K562 (cell line): ENCODE measurements around the gene ARID4B. TPM values are rescaled to one million over a fixed set of nuclear protein-coding genes. Genes with fewer than 3 reads are reported as not detected.

Source experiments
- ARID1B ChIP-seq: fragments of 450-650 bp; IDR thresholded peaks from 2 replicates; pipeline ENCODE4 v1.6.1; 2016; ENCODE audit warnings: antibody characterized with exemption, mild to moderate bottlenecking, inconsistent platforms
- BHLHE40 ChIP-seq: IDR thresholded peaks from 2 replicates; pipeline ENCODE4 v1.6.1; 2011; ENCODE audit warnings: low read length, improper control_type of control experiment
- CBX8 ChIP-seq: fragments of 200-600 bp; sonication (generic); IDR thresholded peaks from 2 replicates; pipeline ENCODE4 v1.6.1; 2012; ENCODE audit warnings: borderline replicate concordance, mixed run types, low read depth, mild to moderate bottlenecking, moderate library complexity, mixed read lengths, low read length, control low read depth, inconsistent platforms; ENCODE audit not compliant: poor library complexity, severe bottlenecking; ENCODE audit errors: extremely low read depth
- CEBPG ChIP-seq, 3 experiments: fragments of 200-800 bp in 1 of 3; sonication (Bioruptor generic) in 1 of 3; sonication (generic) in 1 of 3; formaldehyde crosslinking in 1 of 3; IDR thresholded peaks in 2 of 3; conservative IDR thresholded peaks in 1 of 3; 2 replicates each; pipeline versions ENCODE4 v1.6.1 to v1.8.0; 2016 to 2022; ENCODE audit warnings: missing compliant biosample characterization in 2 of 3, missing genetic modification characterization in 2 of 3, mild to moderate bottlenecking in 1 of 3, missing genetic modification reagents in 1 of 3
- CHD4 ChIP-seq: fragments of 200-600 bp; sonication (generic); IDR thresholded peaks from 3 replicates; pipeline ENCODE4 v1.6.1; 2012; ENCODE audit warnings: low read depth, mild to moderate bottlenecking, mixed read lengths, low read length, inconsistent platforms; ENCODE audit not compliant: insufficient read depth, insufficient replicate concordance, poor library complexity, severe bottlenecking
- GTF2F1 ChIP-seq: IDR thresholded peaks from 2 replicates; pipeline ENCODE4 v1.6.1; 2011; ENCODE audit warnings: low read depth, low read length, improper control_type of control experiment
- HDAC3 ChIP-seq: fragments of 450-650 bp; IDR thresholded peaks from 2 replicates; pipeline ENCODE4 v1.6.1; 2018; ENCODE audit warnings: borderline replicate concordance, mild to moderate bottlenecking, moderate library complexity; ENCODE audit not compliant: partially characterized antibody
- HDAC6 ChIP-seq: IDR thresholded peaks from 2 replicates; pipeline ENCODE4 v1.6.1; 2012; ENCODE audit warnings: low read depth, mild to moderate bottlenecking, control low read depth, inconsistent platforms, low read length, moderate library complexity
- KLF10 ChIP-seq: fragments of 250-450 bp; sonication (Bioruptor Pico); IDR thresholded peaks from 2 replicates; pipeline ENCODE4 v1.6.1; 2021; ENCODE audit warnings: matching md5 sums
- KLF13 ChIP-seq: fragments of 450-650 bp; IDR thresholded peaks from 2 replicates; pipeline ENCODE4 v1.6.1; 2016; ENCODE audit warnings: missing genetic modification characterization, low read depth, mild to moderate bottlenecking, missing compliant biosample characterization, moderate library complexity, borderline replicate concordance
- NCOA2 ChIP-seq, 2 experiments: fragments of 450-650 bp; IDR thresholded peaks; 2 replicates each; pipeline ENCODE4 v1.6.1; 2018; ENCODE audit warnings: mild to moderate bottlenecking in 2 of 2, moderate library complexity in 1 of 2; ENCODE audit not compliant: partially characterized antibody in 2 of 2
- NCOA4 ChIP-seq: fragments of 450-650 bp; IDR thresholded peaks from 2 replicates; pipeline ENCODE4 v1.6.1; 2018; ENCODE audit warnings: mild to moderate bottlenecking; ENCODE audit not compliant: partially characterized antibody
- POLR2B ChIP-seq: fragments of 450-650 bp; IDR thresholded peaks from 2 replicates; pipeline ENCODE4 v1.6.1; 2018; ENCODE audit warnings: low read depth; ENCODE audit not compliant: partially characterized antibody
- TAF1 ChIP-seq: IDR thresholded peaks from 2 replicates; pipeline ENCODE4 v1.6.1; 2011; ENCODE audit warnings: mild to moderate bottlenecking, low read length, moderate library complexity; ENCODE audit not compliant: insufficient read depth, control insufficient read depth, severe bottlenecking; ENCODE audit errors: extremely low read depth
- TEAD1 ChIP-seq, 2 experiments: fragments of 450-650 bp in 1 of 2; sonication (generic) in 1 of 2; formaldehyde crosslinking; IDR thresholded peaks; 2 replicates each; pipeline versions ENCODE4 v1.4.0 to v1.8.0; 2020 to 2022; ENCODE audit warnings: mild to moderate bottlenecking in 2 of 2, missing genetic modification reagents in 1 of 2
- TEAD2 ChIP-seq: fragments of 450-650 bp; IDR thresholded peaks from 2 replicates; pipeline ENCODE4 v1.6.1; 2016; ENCODE audit warnings: missing genetic modification characterization, control low read depth, missing compliant biosample characterization
- ZFPM2 ChIP-seq: fragments of 250-450 bp; sonication (Bioruptor Pico); IDR thresholded peaks from 2 replicates; pipeline ENCODE4 v1.5.1; 2022; ENCODE audit warnings: mild to moderate bottlenecking
- ZNF140 ChIP-seq: fragments of 250-450 bp; sonication (Bioruptor Pico); IDR thresholded peaks from 2 replicates; pipeline ENCODE4 v1.8.0; 2021; ENCODE audit warnings: moderate library complexity, mild to moderate bottlenecking, inconsistent platforms
- ZNF253 ChIP-seq: fragments of 250-450 bp; sonication (Bioruptor Pico); conservative IDR thresholded peaks from 2 replicates; pipeline ENCODE4 v1.6.1; 2021; ENCODE audit warnings: mild to moderate bottlenecking
- ZNF436 ChIP-seq: fragments of 250-450, 450-650 bp; sonication (Bioruptor Pico); formaldehyde crosslinking; IDR thresholded peaks from 2 replicates; pipeline ENCODE4 v1.7.0; 2020; ENCODE audit warnings: mild to moderate bottlenecking
- polyA plus RNA-seq, 8 experiments: library from polyadenylated mRNA; depleted of rRNA in 4 of 8; stranded (reverse) in 5 of 8; unstranded in 3 of 8; fragments of >200 nt; fragmentation: Nextera tagmentation in 2 of 8; fragmentation: Illumina TruSeq in 1 of 8; extraction: Ambion mirVana in 2 of 8; extraction: Trizol in 1 of 8; gene quantifications; 2 replicates each; pipeline versions ENCODE4 v1.2.1 to v1.2.3, GENCODE V29; 2011 to 2014; ENCODE audit warnings: inconsistent platforms in 1 of 8, missing spikeins in 1 of 8
- total RNA-seq, 7 experiments: library from RNA; depleted of rRNA in 6 of 7; stranded (reverse); fragments of >200 nt in 6 of 7; fragmentation: Illumina TruSeq in 2 of 7; extraction: Trizol in 2 of 7; gene quantifications; 2 replicates each; pipeline versions ENCODE4 v1.2.1 to v1.2.3, GENCODE V29; 2011 to 2021; ENCODE audit warnings: low replicate concordance in 1 of 7
- TF ChIP-seq, protein P1 (sequence below): fragments of 450-650 bp; IDR thresholded peaks from 2 replicates; pipeline ENCODE4 v1.6.1; 2016; ENCODE audit warnings: missing biosample characterization, missing genetic modification characterization
- TF ChIP-seq, protein P2 (sequence below): sonication (generic); formaldehyde crosslinking; IDR thresholded peaks from 2 replicates; pipeline ENCODE4 v1.8.1; 2023; ENCODE audit warnings: mild to moderate bottlenecking, missing genetic modification reagents, moderate library complexity
- TF ChIP-seq, protein P3 (sequence below): sonication (generic); IDR thresholded peaks from 2 replicates; pipeline ENCODE4 v1.6.1; 2016

ARID4B gene
- total and polyA plus RNA-seq, 9 of the 15 experiments (the other 6 are each of a cell fraction or from before 2014, with no cell fraction given): 8.4 to 38.9 (median 18.5) TPM

DNA sequence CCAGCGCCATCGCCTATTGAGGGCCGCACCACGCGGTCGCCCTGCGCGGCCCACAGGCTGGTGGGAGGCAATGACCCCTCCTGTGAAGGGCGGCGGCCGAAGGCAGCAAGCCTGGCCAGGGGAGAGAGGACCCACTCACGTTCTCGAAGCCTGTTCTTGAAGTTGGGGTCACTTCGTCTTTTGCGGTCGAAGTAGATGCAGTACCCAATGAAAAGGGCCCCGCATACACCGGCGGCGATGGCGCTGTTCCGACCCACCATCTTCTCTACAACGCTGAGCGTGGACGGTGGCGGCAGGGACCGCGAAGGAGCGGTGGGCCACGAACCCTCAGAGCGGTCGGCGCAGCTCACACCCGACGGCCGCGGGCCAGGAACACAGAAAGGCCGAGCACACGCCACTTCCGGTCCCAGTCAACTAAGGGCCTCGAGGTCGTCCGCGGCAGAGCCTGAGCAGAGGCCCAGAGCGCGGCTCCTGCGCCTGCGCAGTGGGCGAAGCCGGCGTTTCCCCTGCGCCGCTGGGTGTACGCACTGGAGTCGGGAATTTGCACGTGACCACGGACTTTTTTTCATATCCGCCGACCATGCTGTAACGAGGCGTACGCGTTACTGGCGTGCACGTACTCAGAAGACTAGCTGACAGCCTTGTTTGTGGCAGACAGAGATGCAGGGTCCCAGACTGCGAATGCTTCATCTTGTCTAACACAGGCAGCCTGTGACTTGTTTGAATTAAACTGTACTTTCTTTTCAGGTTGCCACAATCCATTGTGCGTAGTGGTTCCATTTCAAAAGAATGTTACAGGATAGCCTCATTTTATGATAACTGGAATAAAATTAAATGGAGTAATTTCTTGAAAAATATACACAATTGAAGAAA, 199.3 kb downstream of the ARID4B start, which contains the start of gene TOMM20 (continued):
- TF ChIP-seq CHD4 (no peak), CBX8 (no peak), CEBPG (CRISPR knock-in tag; IDR thresholded peaks at IDR 0.05) (no peak; the same call in 1 of the 2 replicates), CEBPG (tag; conservative IDR thresholded peaks at IDR 0.05 in 1 of 2, IDR thresholded peaks at IDR 0.05 in 1 of 2) (no peak), ZNF253 (no peak), KLF13 (peak; percentile 57), ZNF436 (CRISPR knock-in tag) (no peak), TEAD2 (tag) (peak; percentile 60; the same call in 1 of the 2 replicates), NCOA2 (IDR thresholded peaks at IDR 0.05; ENCODE audit: partially characterized antibody in 2 of 2) (no peak), HDAC3 (peak; percentile 14), BHLHE40 (peak; percentile 100), TEAD1 (CRISPR knock-in tag; IDR thresholded peaks at IDR 0.05) (peak; percentile 43 to 81; a peak in 3 of 4 replicates), POLR2B (peak; percentile 96), TAF1 (peak; percentile 96), HDAC6 (no peak), ARID1B (0 out of 2 replicates have a peak, but pooled peaks have one; percentile 38), ZNF140 (CRISPR knock-in tag) (no peak), ZFPM2 (CRISPR knock-in tag) (peak; percentile 93; the same call in 1 of the 2 replicates), GTF2F1 (peak; percentile 84), NCOA4 (no peak), KLF10 (CRISPR knock-in tag) (no peak)
- TF ChIP-seq, protein P1, sequence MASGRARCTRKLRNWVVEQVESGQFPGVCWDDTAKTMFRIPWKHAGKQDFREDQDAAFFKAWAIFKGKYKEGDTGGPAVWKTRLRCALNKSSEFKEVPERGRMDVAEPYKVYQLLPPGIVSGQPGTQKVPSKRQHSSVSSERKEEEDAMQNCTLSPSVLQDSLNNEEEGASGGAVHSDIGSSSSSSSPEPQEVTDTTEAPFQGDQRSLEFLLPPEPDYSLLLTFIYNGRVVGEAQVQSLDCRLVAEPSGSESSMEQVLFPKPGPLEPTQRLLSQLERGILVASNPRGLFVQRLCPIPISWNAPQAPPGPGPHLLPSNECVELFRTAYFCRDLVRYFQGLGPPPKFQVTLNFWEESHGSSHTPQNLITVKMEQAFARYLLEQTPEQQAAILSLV (tag): peak; percentile 6; the same call in 1 of the 2 replicates
- TF ChIP-seq, protein P2, sequence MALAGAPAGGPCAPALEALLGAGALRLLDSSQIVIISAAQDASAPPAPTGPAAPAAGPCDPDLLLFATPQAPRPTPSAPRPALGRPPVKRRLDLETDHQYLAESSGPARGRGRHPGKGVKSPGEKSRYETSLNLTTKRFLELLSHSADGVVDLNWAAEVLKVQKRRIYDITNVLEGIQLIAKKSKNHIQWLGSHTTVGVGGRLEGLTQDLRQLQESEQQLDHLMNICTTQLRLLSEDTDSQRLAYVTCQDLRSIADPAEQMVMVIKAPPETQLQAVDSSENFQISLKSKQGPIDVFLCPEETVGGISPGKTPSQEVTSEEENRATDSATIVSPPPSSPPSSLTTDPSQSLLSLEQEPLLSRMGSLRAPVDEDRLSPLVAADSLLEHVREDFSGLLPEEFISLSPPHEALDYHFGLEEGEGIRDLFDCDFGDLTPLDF (CRISPR knock-in tag): peak; percentile 84
- TF ChIP-seq, protein P3, sequence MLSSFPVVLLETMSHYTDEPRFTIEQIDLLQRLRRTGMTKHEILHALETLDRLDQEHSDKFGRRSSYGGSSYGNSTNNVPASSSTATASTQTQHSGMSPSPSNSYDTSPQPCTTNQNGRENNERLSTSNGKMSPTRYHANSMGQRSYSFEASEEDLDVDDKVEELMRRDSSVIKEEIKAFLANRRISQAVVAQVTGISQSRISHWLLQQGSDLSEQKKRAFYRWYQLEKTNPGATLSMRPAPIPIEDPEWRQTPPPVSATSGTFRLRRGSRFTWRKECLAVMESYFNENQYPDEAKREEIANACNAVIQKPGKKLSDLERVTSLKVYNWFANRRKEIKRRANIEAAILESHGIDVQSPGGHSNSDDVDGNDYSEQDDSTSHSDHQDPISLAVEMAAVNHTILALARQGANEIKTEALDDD: no peak
